ENCODE results near the gene AQP5.

Gene AQP5

DNA sequence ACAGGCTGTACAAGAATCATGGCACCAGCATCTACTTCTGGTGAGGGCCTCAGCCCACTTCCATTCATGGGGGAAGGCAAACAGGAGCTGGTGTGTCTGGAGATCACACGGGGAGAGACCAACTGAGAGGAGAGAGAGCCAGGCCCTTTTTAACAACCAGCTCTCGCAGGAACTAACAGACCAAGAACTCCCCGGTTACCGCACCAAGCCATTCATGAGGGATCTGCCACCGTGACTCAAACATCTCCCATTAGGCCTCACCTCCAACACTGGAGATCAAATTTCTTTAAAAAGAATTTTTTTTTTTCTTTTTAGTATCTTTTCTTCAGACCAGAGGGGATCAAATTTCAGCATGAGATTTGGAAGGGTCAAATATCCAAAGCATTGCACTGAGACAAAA, 27.9 kb upstream of the AQP5 start:
- no peak for DNase-seq

DNA sequence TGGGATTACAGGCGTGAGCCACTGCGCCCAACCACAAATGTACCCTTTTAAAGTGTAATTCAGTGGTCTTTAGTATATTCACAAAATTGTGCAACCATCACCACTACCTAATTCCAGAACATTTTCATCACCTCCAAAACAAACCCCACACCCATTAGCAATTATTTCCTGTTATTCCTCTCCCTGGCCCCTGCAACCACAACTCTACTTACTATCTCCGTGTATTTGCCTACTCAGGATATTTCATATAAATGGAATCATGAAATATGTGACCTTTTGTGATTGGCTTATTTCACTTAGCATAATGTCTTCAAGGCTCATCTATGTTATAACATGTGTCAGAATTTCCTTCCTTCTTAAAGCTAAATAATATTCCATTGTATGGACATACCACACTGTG, 27.2 kb upstream of the AQP5 start:
- no peak for DNase-seq

More for the DNA sequence above, 27.9 kb upstream of the AQP5 start:
- Histone ChIP-seq H3K36me3 (ENCODE audit: control insufficient read depth in 1 of 2, insufficient read depth in 2 of 2, low read depth in 1 of 2, low read length in 2 of 2) (no peaks in the 10 kb centered on the region), H2BK5ac (ENCODE audit: low read depth, low read length, poor library complexity, severe bottlenecking) (no peak overlapping the region), H3K18ac (ENCODE audit: low read depth in 1 of 2, low read length in 2 of 2) (no peak overlapping the region), H3K4me2 (ENCODE audit: low read length, poor library complexity, severe bottlenecking) (no peak overlapping the region), H3K4me1 (ENCODE audit: control insufficient read depth, insufficient read depth, low read depth, low read length) (no peaks in the 10 kb centered on the region), H3K9me3 (ENCODE audit: control insufficient read depth, low read length) (no peaks in the 10 kb centered on the region), H2BK12ac (ENCODE audit: low read length in 2 of 2) (no peak overlapping the region), H2BK120ac (ENCODE audit: low read depth, low read length) (no peak overlapping the region), H3K79me1 (replicated peaks; ENCODE audit: low read length, poor library complexity, severe bottlenecking) (no peaks in the 10 kb centered on the region), H3K4me3 (ENCODE audit: insufficient read depth in 1 of 2, low read depth in 1 of 2, low read length in 2 of 2) (no peak overlapping the region), H3K27me3 (ENCODE audit: control insufficient read depth in 1 of 2, insufficient read depth in 1 of 2, low read length in 2 of 2) (peaks cover 0 to 5% of the 10 kb centered on the region in 2 experiments), H4K8ac (ENCODE audit: low read length) (no peak overlapping the region), H3K23ac (ENCODE audit: low read length in 2 of 2) (no peak overlapping the region), H3K4ac (ENCODE audit: low read depth in 1 of 2, low read length in 2 of 2) (no peak overlapping the region), H4K91ac (ENCODE audit: low read length) (no peak overlapping the region), H2AFZ (ENCODE audit: low read depth, low read length) (no peak overlapping the region), H2BK15ac (ENCODE audit: low read depth, poor library complexity, severe bottlenecking) (no peak overlapping the region), H3K27ac (ENCODE audit: low read length, poor library complexity, severe bottlenecking) (no peak overlapping the region), H3K9ac (ENCODE audit: low read length) (no peak overlapping the region), H3K14ac (ENCODE audit: low read length in 2 of 2) (no peak overlapping the region), H2AK5ac (ENCODE audit: low read length, severe bottlenecking) (no peak overlapping the region)
- WGBS = 61% methylated on average over 5 of the region's 5 CpGs

DNA sequence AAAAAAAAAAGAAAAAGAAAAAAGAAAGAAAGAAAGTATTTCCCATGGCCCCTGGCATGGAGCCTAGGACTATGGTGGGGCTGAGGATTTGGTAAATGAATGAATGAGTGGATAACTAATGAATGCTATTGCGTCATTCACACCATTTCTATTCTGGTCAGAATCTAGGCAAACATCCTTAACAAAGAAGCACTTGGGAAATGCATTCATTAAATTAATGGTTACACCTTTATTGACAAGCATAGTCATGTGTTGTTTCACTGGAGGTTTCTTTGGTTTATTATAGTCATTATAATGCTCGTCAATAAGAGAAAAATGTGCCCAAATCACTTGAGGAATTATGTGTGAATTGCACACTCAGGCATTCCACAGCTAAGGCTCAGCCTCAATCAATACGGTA, 24.7 kb upstream of the AQP5 start:
- Histone ChIP-seq H3K9me3 (ENCODE audit: control insufficient read depth, low read length) (no peaks in the 10 kb centered on the region), H3K27ac (ENCODE audit: low read length, poor library complexity, severe bottlenecking) (no peak overlapping the region), H3K79me1 (replicated peaks; ENCODE audit: low read length, poor library complexity, severe bottlenecking) (no peaks in the 10 kb centered on the region), H3K14ac (ENCODE audit: low read length in 2 of 2) (no peak overlapping the region), H2AK5ac (ENCODE audit: low read length, severe bottlenecking) (no peak overlapping the region), H3K36me3 (ENCODE audit: control insufficient read depth in 1 of 2, insufficient read depth in 2 of 2, low read depth in 1 of 2, low read length in 2 of 2) (no peaks in the 10 kb centered on the region), H2AFZ (ENCODE audit: low read depth, low read length) (no peak overlapping the region), H3K9ac (ENCODE audit: low read length) (no peak overlapping the region), H3K23ac (ENCODE audit: low read length in 2 of 2) (no peak overlapping the region), H3K4me3 (ENCODE audit: insufficient read depth in 1 of 2, low read depth in 1 of 2, low read length in 2 of 2) (no peak overlapping the region), H3K4me2 (ENCODE audit: low read length, poor library complexity, severe bottlenecking) (no peak overlapping the region), H4K91ac (ENCODE audit: low read length) (no peak overlapping the region), H3K4ac (ENCODE audit: low read depth in 1 of 2, low read length in 2 of 2) (no peak overlapping the region), H3K4me1 (ENCODE audit: control insufficient read depth, insufficient read depth, low read depth, low read length) (no peaks in the 10 kb centered on the region), H2BK15ac (ENCODE audit: low read depth, poor library complexity, severe bottlenecking) (no peak overlapping the region), H2BK5ac (ENCODE audit: low read depth, low read length, poor library complexity, severe bottlenecking) (no peak overlapping the region), H3K18ac (ENCODE audit: low read depth in 1 of 2, low read length in 2 of 2) (no peak overlapping the region), H4K8ac (ENCODE audit: low read length) (no peak overlapping the region), H3K27me3 (ENCODE audit: control insufficient read depth in 1 of 2, insufficient read depth in 1 of 2, low read length in 2 of 2) (no peaks in the 10 kb centered on the region), H2BK120ac (ENCODE audit: low read depth, low read length) (no peak overlapping the region), H2BK12ac (ENCODE audit: low read length in 2 of 2) (no peak overlapping the region)
- WGBS = 82% methylated on average over 3 of the region's 3 CpGs
- no peak for DNase-seq

More for the DNA sequence above, 27.2 kb upstream of the AQP5 start:
- 90% methylated on average over 2 of the region's 3 CpGs for WGBS
- Histone ChIP-seq H2BK5ac (ENCODE audit: low read depth, low read length, poor library complexity, severe bottlenecking) (no peak overlapping the region), H3K27me3 (ENCODE audit: control insufficient read depth in 1 of 2, insufficient read depth in 1 of 2, low read length in 2 of 2) (peaks cover 0 to 3% of the 10 kb centered on the region in 2 experiments), H3K18ac (ENCODE audit: low read depth in 1 of 2, low read length in 2 of 2) (no peak overlapping the region), H2BK15ac (ENCODE audit: low read depth, poor library complexity, severe bottlenecking) (no peak overlapping the region), H3K36me3 (ENCODE audit: control insufficient read depth in 1 of 2, insufficient read depth in 2 of 2, low read depth in 1 of 2, low read length in 2 of 2) (no peaks in the 10 kb centered on the region), H3K4me1 (ENCODE audit: control insufficient read depth, insufficient read depth, low read depth, low read length) (no peaks in the 10 kb centered on the region), H2BK120ac (ENCODE audit: low read depth, low read length) (no peak overlapping the region), H3K4me3 (ENCODE audit: insufficient read depth in 1 of 2, low read depth in 1 of 2, low read length in 2 of 2) (no peak overlapping the region), H4K91ac (ENCODE audit: low read length) (no peak overlapping the region), H3K9ac (ENCODE audit: low read length) (no peak overlapping the region), H3K79me1 (replicated peaks; ENCODE audit: low read length, poor library complexity, severe bottlenecking) (no peaks in the 10 kb centered on the region), H3K27ac (ENCODE audit: low read length, poor library complexity, severe bottlenecking) (no peak overlapping the region), H2AFZ (ENCODE audit: low read depth, low read length) (no peak overlapping the region), H3K23ac (ENCODE audit: low read length in 2 of 2) (no peak overlapping the region), H3K14ac (ENCODE audit: low read length in 2 of 2) (no peak overlapping the region), H3K4me2 (ENCODE audit: low read length, poor library complexity, severe bottlenecking) (no peak overlapping the region), H4K8ac (ENCODE audit: low read length) (no peak overlapping the region), H3K4ac (ENCODE audit: low read depth in 1 of 2, low read length in 2 of 2) (no peak overlapping the region), H2AK5ac (ENCODE audit: low read length, severe bottlenecking) (no peak overlapping the region), H2BK12ac (ENCODE audit: low read length in 2 of 2) (no peak overlapping the region), H3K9me3 (ENCODE audit: control insufficient read depth, low read length) (no peaks in the 10 kb centered on the region)

DNA sequence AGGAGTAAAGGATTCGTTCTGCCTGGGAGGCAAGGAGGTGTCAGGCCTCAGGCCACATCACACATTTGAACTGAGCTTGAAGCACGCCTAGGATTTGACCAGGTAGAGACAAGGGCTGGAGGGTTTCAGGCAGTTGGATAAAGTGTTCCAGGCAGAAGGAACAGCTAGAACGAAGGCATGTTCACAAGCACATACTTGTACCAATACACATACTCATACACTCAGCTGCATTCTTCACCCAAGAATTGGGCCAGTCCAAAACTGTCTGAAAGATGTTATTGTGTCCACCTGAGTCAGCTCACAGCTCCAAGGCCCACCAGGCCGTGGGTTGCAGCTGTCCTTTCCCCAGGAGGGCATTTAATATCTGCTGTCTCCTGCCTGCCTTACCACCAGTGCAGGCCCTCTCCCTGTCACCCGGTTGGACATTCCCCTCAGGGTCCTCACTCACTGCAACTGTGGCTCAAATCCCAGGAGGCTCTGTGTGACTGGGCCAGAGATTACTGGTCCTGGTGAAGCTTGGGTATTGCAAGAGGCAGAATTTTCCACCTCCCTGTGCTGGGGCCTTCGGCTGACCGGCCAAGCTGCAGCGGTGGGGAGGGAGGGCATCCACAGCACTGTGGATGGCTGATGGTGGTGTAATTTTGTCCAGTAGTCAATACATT, 23.9 kb upstream of the AQP5 start:
- Histone ChIP-seq H3K4me2 (ENCODE audit: low read length, poor library complexity, severe bottlenecking) (no peak overlapping the region), H4K8ac (ENCODE audit: low read length) (no peak overlapping the region), H3K27ac (ENCODE audit: low read length, poor library complexity, severe bottlenecking) (no peak overlapping the region), H3K27me3 (ENCODE audit: control insufficient read depth in 1 of 2, insufficient read depth in 1 of 2, low read length in 2 of 2) (no peaks in the 10 kb centered on the region), H4K91ac (ENCODE audit: low read length) (no peak overlapping the region), H3K9me3 (ENCODE audit: control insufficient read depth, low read length) (no peaks in the 10 kb centered on the region), H2BK5ac (ENCODE audit: low read depth, low read length, poor library complexity, severe bottlenecking) (no peak overlapping the region), H3K9ac (ENCODE audit: low read length) (no peak overlapping the region), H3K4me1 (ENCODE audit: control insufficient read depth, insufficient read depth, low read depth, low read length) (no peaks in the 10 kb centered on the region), H3K36me3 (ENCODE audit: control insufficient read depth in 1 of 2, insufficient read depth in 2 of 2, low read depth in 1 of 2, low read length in 2 of 2) (no peaks in the 10 kb centered on the region), H2AK5ac (ENCODE audit: low read length, severe bottlenecking) (no peak overlapping the region), H3K4ac (ENCODE audit: low read depth in 1 of 2, low read length in 2 of 2) (no peak overlapping the region), H3K14ac (ENCODE audit: low read length in 2 of 2) (no peak overlapping the region), H2BK12ac (ENCODE audit: low read length in 2 of 2) (no peak overlapping the region), H2BK15ac (ENCODE audit: low read depth, poor library complexity, severe bottlenecking) (no peak overlapping the region), H3K79me1 (replicated peaks; ENCODE audit: low read length, poor library complexity, severe bottlenecking) (no peaks in the 10 kb centered on the region), H2BK120ac (ENCODE audit: low read depth, low read length) (no peak overlapping the region), H3K23ac (ENCODE audit: low read length in 2 of 2) (no peak overlapping the region), H3K4me3 (ENCODE audit: insufficient read depth in 1 of 2, low read depth in 1 of 2, low read length in 2 of 2) (no peak overlapping the region), H3K18ac (ENCODE audit: low read depth in 1 of 2, low read length in 2 of 2) (no peak overlapping the region), H2AFZ (ENCODE audit: low read depth, low read length) (no peak overlapping the region)
- no peak for DNase-seq
- WGBS = 81% methylated on average over 8 of the region's 8 CpGs

Data from mesenchymal stem cell (in vitro differentiated cells and primary cell).